Fibroblast of lung (primary cell): ENCODE data around the gene RPL22. TPM values are rescaled to one million over a fixed set of nuclear protein-coding genes. Genes with fewer than 3 reads are reported as not detected.

Source experiments
- DNase-seq, 2 donors: peaks; one replicate each; pipeline versions ENCODE4 v3.0.0 to v3.0.0-alpha.2; 2010; ENCODE audit warnings: low read depth in 2 of 2
- H2AFZ ChIP-seq: 2 replicates; pipeline ENCODE4 v1.5.1; 2012; ENCODE audit warnings: low read length, control low read depth, inconsistent platforms
- H3K27ac ChIP-seq: 2 replicates; pipeline ENCODE4 v1.5.1; 2011; ENCODE audit warnings: low read length, control low read depth; ENCODE audit not compliant: insufficient read depth
- H3K27me3 ChIP-seq: 2 replicates; pipeline ENCODE4 v1.5.1; 2011; ENCODE audit warnings: mild to moderate bottlenecking, low read length; ENCODE audit not compliant: control insufficient read depth, insufficient read depth
- H3K36me3 ChIP-seq: 2 replicates; pipeline ENCODE4 v1.5.1; 2011; ENCODE audit warnings: low read length; ENCODE audit not compliant: control insufficient read depth, insufficient read depth
- H3K4me1 ChIP-seq: 2 replicates; pipeline ENCODE4 v1.5.1; 2011; ENCODE audit warnings: low read length; ENCODE audit not compliant: control insufficient read depth, insufficient read depth; ENCODE audit errors: extremely low read depth
- H3K4me2 ChIP-seq: 2 replicates; pipeline ENCODE4 v1.5.1; 2011; ENCODE audit warnings: low read length, control low read depth; ENCODE audit not compliant: insufficient read depth; ENCODE audit errors: extremely low read depth
- H3K4me3 ChIP-seq, 4 experiments: fragments of 200-600 bp in 1 of 4; sonication (generic) in 1 of 4; replicated peaks in 1 of 4; 2 replicates each; pipeline ENCODE4 v1.5.1; 2011 to 2016; ENCODE audit warnings: low read length in 4 of 4, low read depth in 3 of 4, mild to moderate bottlenecking in 3 of 4, control low read depth in 2 of 4, inconsistent platforms in 1 of 4, mixed read lengths in 1 of 4; ENCODE audit not compliant: insufficient read depth in 1 of 4; ENCODE audit errors: control extremely low read depth in 1 of 4
- H3K79me2 ChIP-seq: 2 replicates; pipeline ENCODE4 v1.5.1; 2012; ENCODE audit warnings: mild to moderate bottlenecking, low read length, inconsistent platforms; ENCODE audit not compliant: control insufficient read depth, insufficient read depth
- H3K9ac ChIP-seq: 2 replicates; pipeline ENCODE4 v1.5.1; 2011; ENCODE audit warnings: mild to moderate bottlenecking, low read length, control low read depth; ENCODE audit not compliant: insufficient read depth
- H3K9me3 ChIP-seq: 2 replicates; pipeline ENCODE4 v1.5.1; 2012; ENCODE audit warnings: low read depth, low read length; ENCODE audit not compliant: control insufficient read depth, insufficient read depth
- H4K20me1 ChIP-seq: 2 replicates; pipeline ENCODE4 v1.5.1; 2011; ENCODE audit warnings: low read length; ENCODE audit not compliant: control insufficient read depth, insufficient read depth; ENCODE audit errors: extremely low read depth
- EZH2 ChIP-seq: IDR thresholded peaks from 2 replicates; pipeline ENCODE4 v1.5.1; 2012; ENCODE audit warnings: low read length, control low read depth, mild to moderate bottlenecking; ENCODE audit errors: missing control alignments
- polyA plus RNA-seq, 2 donors: library from polyadenylated mRNA; depleted of rRNA in 1 of 2; stranded (reverse) in 1 of 2; unstranded in 1 of 2; fragments of >200 nt; gene quantifications; 2 replicates each; pipeline ENCODE4 v1.2.1, GENCODE V29; 2011 to 2012; ENCODE audit warnings: missing spikeins in 1 of 2
- total RNA-seq: library from RNA; depleted of rRNA; stranded (reverse); fragments of >200 nt; gene quantifications from 2 replicates; pipeline ENCODE4 v1.2.1, GENCODE V29; 2014
- TF ChIP-seq, protein P1 (sequence below), 2 donors: IDR thresholded peaks in 1 of 2; conservative IDR thresholded peaks in 1 of 2; 1 replicate in 1 of 2; 2 replicates in 1 of 2; pipeline ENCODE4 v1.5.1; 2011 to 2012; ENCODE audit warnings: low read length in 2 of 2, control low read depth in 1 of 2, inconsistent platforms in 1 of 2, low read depth in 1 of 2, mild to moderate bottlenecking in 1 of 2

RPL22 gene
- total and polyA plus RNA-seq, 2 donors (not counting 1 experiment from before 2014, with no cell fraction given) = 159 to 369 TPM

DNA sequence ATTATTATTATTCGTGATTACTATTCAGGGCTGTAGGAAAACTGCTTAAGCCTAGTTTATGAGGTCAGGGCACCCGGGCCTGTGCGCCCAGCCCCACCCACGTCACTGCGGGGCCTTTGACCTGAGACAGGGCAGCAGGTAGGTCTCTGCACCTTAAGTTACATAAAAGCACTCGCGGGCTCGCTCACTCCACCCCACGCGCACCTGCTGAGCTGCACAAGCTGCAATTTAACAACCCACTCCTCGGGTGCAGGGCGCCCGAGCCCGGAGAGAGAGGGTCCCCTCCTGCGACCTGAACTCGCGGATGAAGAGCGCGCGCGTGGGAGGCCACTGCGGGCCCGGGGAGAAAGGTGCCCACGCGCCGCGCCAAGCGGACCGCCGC is 35.9 kb upstream of the RPL22 start:
- Histone ChIP-seq H3K27ac (peak overlapping the region; percentile 42), H3K4me1 (peaks cover 7% of the 10 kb centered on the region), H2AFZ (peak overlapping the region; percentile 30), H3K79me2 (peaks cover 18% of the 10 kb centered on the region), H3K36me3 (peaks cover 2% of the 10 kb centered on the region), H3K9ac (peak overlapping the region; percentile 87), H4K20me1 (no peaks in the 10 kb centered on the region), H3K4me3 (peak overlapping the region; percentile 79 to 88 (median 85)), H3K4me2 (peak overlapping the region; percentile 92), H3K9me3 (no peaks in the 10 kb centered on the region), H3K27me3 (no peaks in the 10 kb centered on the region)
- no peak for DNase-seq
- TF ChIP-seq EZH2 = no peak
- TF ChIP-seq, protein P1, sequence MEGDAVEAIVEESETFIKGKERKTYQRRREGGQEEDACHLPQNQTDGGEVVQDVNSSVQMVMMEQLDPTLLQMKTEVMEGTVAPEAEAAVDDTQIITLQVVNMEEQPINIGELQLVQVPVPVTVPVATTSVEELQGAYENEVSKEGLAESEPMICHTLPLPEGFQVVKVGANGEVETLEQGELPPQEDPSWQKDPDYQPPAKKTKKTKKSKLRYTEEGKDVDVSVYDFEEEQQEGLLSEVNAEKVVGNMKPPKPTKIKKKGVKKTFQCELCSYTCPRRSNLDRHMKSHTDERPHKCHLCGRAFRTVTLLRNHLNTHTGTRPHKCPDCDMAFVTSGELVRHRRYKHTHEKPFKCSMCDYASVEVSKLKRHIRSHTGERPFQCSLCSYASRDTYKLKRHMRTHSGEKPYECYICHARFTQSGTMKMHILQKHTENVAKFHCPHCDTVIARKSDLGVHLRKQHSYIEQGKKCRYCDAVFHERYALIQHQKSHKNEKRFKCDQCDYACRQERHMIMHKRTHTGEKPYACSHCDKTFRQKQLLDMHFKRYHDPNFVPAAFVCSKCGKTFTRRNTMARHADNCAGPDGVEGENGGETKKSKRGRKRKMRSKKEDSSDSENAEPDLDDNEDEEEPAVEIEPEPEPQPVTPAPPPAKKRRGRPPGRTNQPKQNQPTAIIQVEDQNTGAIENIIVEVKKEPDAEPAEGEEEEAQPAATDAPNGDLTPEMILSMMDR (conservative IDR thresholded peaks at IDR 0.05 in 1 of 2, IDR thresholded peaks at IDR 0.05 in 1 of 2; ENCODE audit: low read depth in 1 of 2, low read length in 2 of 2) = no peak

DNA sequence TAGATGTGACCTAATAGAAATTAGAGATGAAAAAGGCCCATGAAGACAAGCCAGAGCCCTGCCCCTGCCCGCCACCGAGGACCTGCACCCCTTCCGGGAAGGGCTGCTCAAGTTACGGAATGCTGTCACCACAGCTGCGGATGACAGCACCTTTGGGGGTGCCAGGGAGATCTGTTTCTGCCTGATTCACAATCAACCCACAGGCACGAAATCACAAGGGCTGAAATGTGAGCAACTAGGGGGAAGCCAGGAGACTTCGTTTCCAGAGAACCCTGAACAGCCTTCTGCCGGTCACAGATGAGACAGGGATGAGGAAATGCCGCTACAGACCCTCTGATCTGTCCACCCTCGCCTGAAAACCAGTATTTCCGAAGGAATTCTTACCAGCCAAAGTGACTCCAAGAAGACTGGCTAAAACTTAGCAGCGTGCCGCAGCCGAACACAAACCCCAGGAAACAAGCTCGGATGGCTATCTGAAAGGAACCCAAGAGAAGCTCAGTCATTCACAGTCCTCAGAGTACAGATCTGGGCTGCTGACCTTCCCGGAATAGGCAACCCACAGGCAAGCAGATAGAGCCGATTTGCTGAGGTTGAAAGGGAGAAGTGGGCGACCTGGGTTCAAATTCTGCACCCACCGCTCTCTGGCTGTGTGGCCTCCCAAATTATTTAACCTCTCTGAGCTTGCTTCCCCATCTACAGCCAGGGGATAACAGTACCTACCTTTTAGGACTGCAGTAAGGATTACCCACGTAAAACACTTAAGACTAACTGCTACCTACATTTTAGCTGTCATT is 35.3 kb upstream of the RPL22 start:
- Histone ChIP-seq H3K4me1 (peaks cover 7% of the 10 kb centered on the region), H3K27me3 (no peaks in the 10 kb centered on the region), H4K20me1 (no peaks in the 10 kb centered on the region), H3K9me3 (no peaks in the 10 kb centered on the region), H3K9ac (peak overlapping the region; percentile 87), H3K4me3 (peak overlapping the region; percentile 79 to 88 (median 85)), H3K27ac (peak overlapping the region; percentile 42), H2AFZ (no peak overlapping the region), H3K36me3 (peaks cover 2% of the 10 kb centered on the region), H3K79me2 (peaks cover 18% of the 10 kb centered on the region), H3K4me2 (peak overlapping the region; percentile 92)
- TF ChIP-seq, protein P1 (conservative IDR thresholded peaks at IDR 0.05 in 1 of 2, IDR thresholded peaks at IDR 0.05 in 1 of 2; ENCODE audit: low read depth in 1 of 2, low read length in 2 of 2) = no peak
- TF ChIP-seq EZH2 = no peak
- DNase-seq = peak in 1 of 2 donors; percentile 43

DNA sequence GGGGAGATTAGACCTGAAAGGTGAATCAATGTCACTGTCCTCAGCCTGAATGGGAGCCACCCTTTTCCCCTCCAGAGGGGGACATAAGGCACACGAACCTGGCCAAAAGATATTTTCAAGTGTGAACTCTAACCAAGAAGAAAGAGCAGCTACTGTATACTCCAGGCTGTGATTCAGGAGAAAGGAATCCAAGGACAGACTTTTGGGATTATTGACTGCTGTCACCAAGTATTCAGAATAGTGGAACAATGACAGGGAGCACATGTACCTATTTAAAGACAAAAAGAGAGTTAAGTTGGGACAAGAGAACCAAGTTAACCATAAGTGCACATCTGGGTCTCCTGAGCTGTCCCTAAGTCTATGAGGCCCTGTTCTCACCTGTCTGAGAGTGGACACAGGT is 34.0 kb upstream of the RPL22 start:
- H4K20me1 ChIP-seq = no peaks in the 10 kb centered on the region

More for the DNA sequence above, 34.0 kb upstream of the RPL22 start:
- Histone ChIP-seq H3K36me3 (peaks cover 2% of the 10 kb centered on the region), H2AFZ (no peak overlapping the region), H3K27me3 (no peaks in the 10 kb centered on the region), H3K4me1 (peaks cover 7% of the 10 kb centered on the region), H3K9ac (no peak overlapping the region), H3K4me3 (no peak overlapping the region), H3K79me2 (peaks cover 18% of the 10 kb centered on the region), H3K9me3 (no peaks in the 10 kb centered on the region), H3K4me2 (no peak overlapping the region), H3K27ac (no peak overlapping the region)
- DNase-seq = no peak
- TF ChIP-seq, protein P1 (conservative IDR thresholded peaks at IDR 0.05 in 1 of 2, IDR thresholded peaks at IDR 0.05 in 1 of 2; ENCODE audit: low read depth in 1 of 2, low read length in 2 of 2) = no peak
- TF ChIP-seq EZH2 = no peak
